ENCODE data around the gene CSTB.

GRCh38 chr21:43825242-43825935, 49.3 kb upstream of the CSTB start:
- no peak for TF ChIP-seq CTCF (IDR thresholded peaks at IDR 0.05; ENCODE audit: insufficient read depth, low read depth, low read length)
- TF ChIP-seq EZH2 (IDR thresholded peaks at IDR 0.05; ENCODE audit: insufficient read depth, low read length), result no peak
